Naive thymus-derived CD8-positive, alpha-beta T cell (primary cell): ENCODE results near the gene DNAH11. TPM values are rescaled to one million over a fixed set of nuclear protein-coding genes. Genes with fewer than 3 reads are reported as not detected.

ENCODE experiments used
- ATAC-seq, 2 donors: fragments of 150-1000 bp; cut with Tn5 transposase in 1 of 2; sonication (Bioruptor Pico), chemical (Tn5 transposase) in 1 of 2; 1 replicate in 1 of 2; 2 replicates in 1 of 2; pipeline ENCODE4 v1.10.0; 2021; ENCODE audit warnings: mild to moderate bottlenecking in 2 of 2, moderate library complexity in 2 of 2
- POLR2A ChIA-PET: fragments of 350-600 bp; sonication (Branson Sonifier 250); formaldehyde crosslinking; loops from one replicate; lab custom pipeline; 2021; ENCODE audit warnings: antibody characterized with exemption; lab: Charles Lee
- DNase-seq, 10 donors: peaks; one replicate each; pipeline versions ENCODE4 v3.0.0 to v3.0.0-alpha.2; 2020 to 2022
- H3K27ac Mint-ChIP-seq, 10 donors: one replicate each; pipeline ENCODE4 v1.8.0; 2020 to 2022; ENCODE audit warnings: mild to moderate bottlenecking in 10 of 10, mixed read lengths in 10 of 10, moderate library complexity in 4 of 10, inconsistent platforms in 1 of 10
- H3K27me3 Mint-ChIP-seq, 5 donors: one replicate each; pipeline ENCODE4 v1.8.0; 2021 to 2022; ENCODE audit warnings: mixed read lengths in 5 of 5
- H3K36me3 Mint-ChIP-seq, 3 donors: one replicate each; pipeline ENCODE4 v1.8.0; 2020 to 2022; ENCODE audit warnings: mixed read lengths in 3 of 3, mild to moderate bottlenecking in 2 of 3, inconsistent platforms in 1 of 3
- H3K4me1 Mint-ChIP-seq, 4 donors: one replicate each; pipeline ENCODE4 v1.8.0; 2021 to 2022; ENCODE audit warnings: mixed read lengths in 4 of 4
- H3K4me3 Mint-ChIP-seq, 10 donors: one replicate each; pipeline ENCODE4 v1.8.0; 2020 to 2022; ENCODE audit warnings: mild to moderate bottlenecking in 10 of 10, mixed read lengths in 10 of 10, moderate library complexity in 6 of 10, inconsistent platforms in 1 of 10
- H3K9me3 Mint-ChIP-seq, 9 donors: one replicate each; pipeline ENCODE4 v1.8.0; 2020 to 2022; ENCODE audit warnings: mixed read lengths in 9 of 9, mild to moderate bottlenecking in 3 of 9, inconsistent platforms in 1 of 9, moderate library complexity in 1 of 9
- polyA plus RNA-seq, 3 donors: library from polyadenylated mRNA; unstranded; fragments of 300-500 nt; fragmentation: Illumina TruSeq; gene quantifications; one replicate each; pipeline ENCODE4 v1.2.3, GENCODE V29; 2021
- total RNA-seq, 8 experiments: library from RNA in 2 of 8; stranded (reverse) in 2 of 8; gene quantifications; one replicate each; pipeline ENCODE4 v1.2.3 and lab custom pipeline; 2021 to 2026

DNAH11 gene
- total and polyA plus RNA-seq, 5 experiments from 2014 or later: 0.19 to 0.44 (median 0.23) TPM; not detected in 2

- ATAC-seq (no peak), DNase-seq (no peak)
- Mint-ChIP-seq H3K9me3 (no peaks in the 10 kb centered on the region), H3K4me1 (no peaks in the 10 kb centered on the region), H3K4me3 (no peak overlapping the region), H3K27me3 (peaks cover 0 to 3% (median 0%) of the 10 kb centered on the region in 5 donors), H3K27ac (no peak overlapping the region), H3K36me3 (no peaks in the 10 kb centered on the region)
- POLR2A ChIA-PET: no interaction called here
Measured at GRCh38 chr7:21566094-21566493, 23.3 kb downstream of the DNAH11 start.

- no peak overlapping the region for H3K4me3 Mint-ChIP-seq
- no peak overlapping the region for H3K27ac Mint-ChIP-seq
- H3K4me1 Mint-ChIP-seq: no peaks in the 10 kb centered on the region
- DNase-seq (peak in 3 of 10 donors; percentile 3 to 26 (median 12)), ATAC-seq (no peak)
- H3K9me3 Mint-ChIP-seq: no peaks in the 10 kb centered on the region
- H3K36me3 Mint-ChIP-seq: no peaks in the 10 kb centered on the region
- peaks cover 0 to 3% (median 0%) of the 10 kb centered on the region in 5 donors for H3K27me3 Mint-ChIP-seq
- POLR2A ChIA-PET: no interaction called here
Measured at GRCh38 chr7:21568762-21569161, 25.9 kb downstream of the DNAH11 start.

- peaks cover 0 to 4% (median 0%) of the 10 kb centered on the region in 5 donors for H3K27me3 Mint-ChIP-seq
- no peak overlapping the region for H3K27ac Mint-ChIP-seq
- no peak for DNase-seq
- ATAC-seq: no peak
- H3K9me3 Mint-ChIP-seq: no peaks in the 10 kb centered on the region
- no peak overlapping the region for H3K4me3 Mint-ChIP-seq
- no peaks in the 10 kb centered on the region for H3K4me1 Mint-ChIP-seq
- POLR2A ChIA-PET: no interaction called here
- H3K36me3 Mint-ChIP-seq: no peaks in the 10 kb centered on the region
Measured at GRCh38 chr7:21572331-21573313, 29.8 kb downstream of the DNAH11 start.

GRCh38 chr7:21579341-21580072 is 36.7 kb downstream of the DNAH11 start:
- H3K27me3 Mint-ChIP-seq: peaks cover 2 to 14% (median 9%) of the 10 kb centered on the region in 5 donors
- peaks cover 0 to 18% (median 10%) of the 10 kb centered on the region in 9 donors for H3K9me3 Mint-ChIP-seq
- ATAC-seq (no peak), DNase-seq (no peak)
- H3K27ac Mint-ChIP-seq: peak overlapping the region in 1 of 10 donors; percentile 60
- H3K4me3 Mint-ChIP-seq: no peak overlapping the region
- H3K36me3 Mint-ChIP-seq: peaks cover 0 to 9% (median 0%) of the 10 kb centered on the region in 3 donors
- POLR2A ChIA-PET: no interaction called here
- H3K4me1 Mint-ChIP-seq: no peaks in the 10 kb centered on the region

- Mint-ChIP-seq H3K36me3 (peaks cover 0 to 9% (median 0%) of the 10 kb centered on the region in 3 donors), H3K4me1 (no peaks in the 10 kb centered on the region), H3K27ac (peak overlapping the region in 1 of 10 donors; percentile 3), H3K9me3 (peaks cover 0 to 21% (median 10%) of the 10 kb centered on the region in 9 donors), H3K27me3 (peaks cover 2 to 14% (median 9%) of the 10 kb centered on the region in 5 donors), H3K4me3 (no peak overlapping the region)
- ATAC-seq (no peak), DNase-seq (no peak)
- POLR2A ChIA-PET: no interaction called here
Measured at GRCh38 chr7:21580073-21580521, 37.3 kb downstream of the DNAH11 start.

GRCh38 chr7:21585070-21585724 is 42.4 kb downstream of the DNAH11 start:
- Mint-ChIP-seq H3K36me3 (peaks cover 0 to 9% (median 0%) of the 10 kb centered on the region in 3 donors), H3K27ac (no peak overlapping the region), H3K9me3 (peaks cover 0 to 21% (median 10%) of the 10 kb centered on the region in 9 donors), H3K4me1 (peaks cover 0 to 12% (median 12%) of the 10 kb centered on the region in 4 donors), H3K4me3 (no peak overlapping the region), H3K27me3 (peaks cover 0 to 3% (median under 1%) of the 10 kb centered on the region in 5 donors)
- DNase-seq: no peak
- no peak for ATAC-seq
- POLR2A ChIA-PET: no interaction called here

- Mint-ChIP-seq H3K4me1 (peaks cover 0 to 12% (median 12%) of the 10 kb centered on the region in 4 donors), H3K36me3 (peaks cover 0 to 7% (median 0%) of the 10 kb centered on the region in 3 donors), H3K27ac (peak overlapping the region in 6 of 10 donors; percentile 22 to 64 (median 46)), H3K27me3 (peaks cover 0 to 3% (median 0%) of the 10 kb centered on the region in 5 donors), H3K9me3 (peaks cover 0 to 21% (median 10%) of the 10 kb centered on the region in 9 donors), H3K4me3 (peak overlapping the region in 2 of 10 donors; percentile 14 to 23)
- peak in 2 of 10 donors; percentile 1 to 6 for DNase-seq
- peak in 1 of 2 donors; percentile 25 for ATAC-seq
- POLR2A ChIA-PET: no interaction called here
Measured at GRCh38 chr7:21587139-21587784, 44.4 kb downstream of the DNAH11 start.

GRCh38 chr7:21596801-21597200 is 54.0 kb downstream of the DNAH11 start:
- DNase-seq: no peak
- peaks cover 0 to 8% (median 0%) of the 10 kb centered on the region in 9 donors for H3K9me3 Mint-ChIP-seq
- no peaks in the 10 kb centered on the region for H3K4me1 Mint-ChIP-seq
- ATAC-seq: no peak
- no peaks in the 10 kb centered on the region for H3K27me3 Mint-ChIP-seq
- H3K4me3 Mint-ChIP-seq: no peak overlapping the region
- H3K36me3 Mint-ChIP-seq: no peaks in the 10 kb centered on the region
- POLR2A ChIA-PET: no interaction called here
- H3K27ac Mint-ChIP-seq: peak overlapping the region in 1 of 10 donors; percentile 73

- Mint-ChIP-seq H3K9me3 (peaks cover 0 to 8% (median 0%) of the 10 kb centered on the region in 9 donors), H3K4me3 (no peak overlapping the region), H3K27me3 (peaks cover 0 to 13% (median 6%) of the 10 kb centered on the region in 5 donors), H3K36me3 (no peaks in the 10 kb centered on the region), H3K4me1 (peaks cover 0 to 5% (median 0%) of the 10 kb centered on the region in 4 donors), H3K27ac (no peak overlapping the region)
- no peak for ATAC-seq
- POLR2A ChIA-PET: no interaction called here
- no peak for DNase-seq
Measured at GRCh38 chr7:21603462-21603861, 60.6 kb downstream of the DNAH11 start.

- no peak overlapping the region for H3K27ac Mint-ChIP-seq
- no peak for DNase-seq
Measured at GRCh38 chr7:21603972-21604749, 61.3 kb downstream of the DNAH11 start.

GRCh38 chr7:21605008-21605585 is 62.3 kb downstream of the DNAH11 start:
- no peak overlapping the region for H3K4me3 Mint-ChIP-seq
- peaks cover 0 to 5% (median 0%) of the 10 kb centered on the region in 4 donors for H3K4me1 Mint-ChIP-seq
- peaks cover 7 to 20% (median 12%) of the 10 kb centered on the region in 5 donors for H3K27me3 Mint-ChIP-seq
- POLR2A ChIA-PET: no interaction called here
- no peaks in the 10 kb centered on the region for H3K36me3 Mint-ChIP-seq
- DNase-seq (no peak), ATAC-seq (no peak)
- H3K27ac Mint-ChIP-seq: no peak overlapping the region
- no peaks in the 10 kb centered on the region for H3K9me3 Mint-ChIP-seq

More at GRCh38 chr7:21603972-21604749, 61.3 kb downstream of the DNAH11 start:
- Mint-ChIP-seq H3K9me3 (peaks cover 0 to 1% (median 0%) of the 10 kb centered on the region in 9 donors), H3K36me3 (no peaks in the 10 kb centered on the region), H3K4me3 (no peak overlapping the region), H3K4me1 (peaks cover 0 to 5% (median 0%) of the 10 kb centered on the region in 4 donors), H3K27me3 (peaks cover 4 to 13% (median 9%) of the 10 kb centered on the region in 5 donors)
- ATAC-seq: no peak
- POLR2A ChIA-PET: no interaction called here
